Mononuclear cell (primary cell): Measurements from ENCODE around the gene PTPRC. TPM values are rescaled to one million over a fixed set of nuclear protein-coding genes. Genes with fewer than 3 reads are reported as not detected.

Experiments
- H3K27me3 ChIP-seq: 2 replicates; pipeline ENCODE4 v1.6.0; 2011; ENCODE audit warnings: low read length, control low read depth; ENCODE audit not compliant: insufficient read depth
- H3K4me1 ChIP-seq: 2 replicates; pipeline ENCODE4 v1.5.1; 2011; ENCODE audit warnings: mild to moderate bottlenecking, low read length, control low read depth; ENCODE audit not compliant: insufficient read depth
- H3K4me3 ChIP-seq: 2 replicates; pipeline ENCODE4 v1.5.1; 2011; ENCODE audit warnings: mild to moderate bottlenecking, low read length, moderate library complexity
- H3K9me3 ChIP-seq: 2 replicates; pipeline ENCODE4 v1.5.1; 2011; ENCODE audit warnings: low read depth, mild to moderate bottlenecking, control low read depth, low read length
- total RNA-seq: library from RNA; depleted of rRNA; stranded (reverse); fragments of >200 nt; gene quantifications from one replicate; pipeline ENCODE4 v1.2.3, GENCODE V29; 2012

The PTPRC gene
- total RNA-seq, 1 donor: 1,024 TPM

GRCh38 chr1:198682850-198683249 lies 44.0 kb downstream of the PTPRC start:
- H3K4me3 ChIP-seq: no peak overlapping the region
- no peaks in the 10 kb centered on the region for H3K9me3 ChIP-seq
- no peaks in the 10 kb centered on the region for H3K27me3 ChIP-seq
- peaks cover 69% of the 10 kb centered on the region for H3K4me1 ChIP-seq

- H3K4me3 ChIP-seq: no peak overlapping the region
- peaks cover 65% of the 10 kb centered on the region for H3K4me1 ChIP-seq
- no peaks in the 10 kb centered on the region for H3K9me3 ChIP-seq
- no peaks in the 10 kb centered on the region for H3K27me3 ChIP-seq
These were observed 44.6 kb downstream of the PTPRC start for GRCh38 chr1:198683449-198683848.

GRCh38 chr1:198686069-198686728 lies 47.4 kb downstream of the PTPRC start:
- Histone ChIP-seq H3K9me3 (no peaks in the 10 kb centered on the region), H3K4me3 (no peak overlapping the region)

GRCh38 chr1:198687429-198687828 lies 48.6 kb downstream of the PTPRC start:
- no peak overlapping the region for H3K4me3 ChIP-seq
- H3K4me1 ChIP-seq: peaks cover 53% of the 10 kb centered on the region
- H3K9me3 ChIP-seq: no peaks in the 10 kb centered on the region
- H3K27me3 ChIP-seq: no peaks in the 10 kb centered on the region

More at GRCh38 chr1:198686069-198686728, 47.4 kb downstream of the PTPRC start:
- H3K27me3 ChIP-seq: no peaks in the 10 kb centered on the region
- peaks cover 54% of the 10 kb centered on the region for H3K4me1 ChIP-seq

- Histone ChIP-seq H3K4me3 (no peak overlapping the region), H3K4me1 (peaks cover 33% of the 10 kb centered on the region), H3K9me3 (no peaks in the 10 kb centered on the region), H3K27me3 (no peaks in the 10 kb centered on the region)
These were observed 52.2 kb downstream of the PTPRC start for GRCh38 chr1:198691063-198691462.

- peaks cover 34% of the 10 kb centered on the region for H3K4me1 ChIP-seq
- no peak overlapping the region for H3K4me3 ChIP-seq
- no peaks in the 10 kb centered on the region for H3K9me3 ChIP-seq
- H3K27me3 ChIP-seq: no peaks in the 10 kb centered on the region
These were observed 54.5 kb downstream of the PTPRC start for GRCh38 chr1:198693321-198693720.

- Histone ChIP-seq H3K9me3 (no peaks in the 10 kb centered on the region), H3K4me1 (peaks cover 29% of the 10 kb centered on the region), H3K4me3 (no peak overlapping the region), H3K27me3 (no peaks in the 10 kb centered on the region)
These were observed 55.7 kb downstream of the PTPRC start for GRCh38 chr1:198694542-198694941.

- H3K9me3 ChIP-seq: no peaks in the 10 kb centered on the region
- no peaks in the 10 kb centered on the region for H3K27me3 ChIP-seq
- no peak overlapping the region for H3K4me3 ChIP-seq
- H3K4me1 ChIP-seq: peaks cover 26% of the 10 kb centered on the region
These were observed 57.4 kb downstream of the PTPRC start for GRCh38 chr1:198696211-198696610.

GRCh38 chr1:198699167-198700015 lies 60.6 kb downstream of the PTPRC start:
- no peak overlapping the region for H3K4me3 ChIP-seq
- H3K27me3 ChIP-seq: no peaks in the 10 kb centered on the region
- no peaks in the 10 kb centered on the region for H3K9me3 ChIP-seq
- peaks cover 25% of the 10 kb centered on the region for H3K4me1 ChIP-seq

- peaks cover 25% of the 10 kb centered on the region for H3K4me1 ChIP-seq
- no peaks in the 10 kb centered on the region for H3K27me3 ChIP-seq
- H3K4me3 ChIP-seq: no peak overlapping the region
- no peaks in the 10 kb centered on the region for H3K9me3 ChIP-seq
These were observed 61.2 kb downstream of the PTPRC start for GRCh38 chr1:198700016-198700392.

GRCh38 chr1:198700396-198700795 lies 61.6 kb downstream of the PTPRC start:
- no peak overlapping the region for H3K4me3 ChIP-seq
- no peaks in the 10 kb centered on the region for H3K27me3 ChIP-seq
- H3K4me1 ChIP-seq: peaks cover 25% of the 10 kb centered on the region
- H3K9me3 ChIP-seq: no peaks in the 10 kb centered on the region

- no peak overlapping the region for H3K4me3 ChIP-seq
- H3K4me1 ChIP-seq: peaks cover 25% of the 10 kb centered on the region
- no peaks in the 10 kb centered on the region for H3K9me3 ChIP-seq
- H3K27me3 ChIP-seq: no peaks in the 10 kb centered on the region
These were observed 62.4 kb downstream of the PTPRC start for GRCh38 chr1:198701250-198701649.

- Histone ChIP-seq H3K4me1 (peaks cover 19% of the 10 kb centered on the region), H3K9me3 (no peaks in the 10 kb centered on the region), H3K27me3 (no peaks in the 10 kb centered on the region), H3K4me3 (no peak overlapping the region)
These were observed 63.1 kb downstream of the PTPRC start for GRCh38 chr1:198701766-198702539.

GRCh38 chr1:198708761-198709525 lies 70.1 kb downstream of the PTPRC start:
- H3K4me1 ChIP-seq: no peaks in the 10 kb centered on the region
- H3K9me3 ChIP-seq: no peaks in the 10 kb centered on the region
- no peak overlapping the region for H3K4me3 ChIP-seq
- H3K27me3 ChIP-seq: no peaks in the 10 kb centered on the region
